Caco-2 (cell line): ENCODE results near the gene ELMO1. TPM values are rescaled to one million over a fixed set of nuclear protein-coding genes. Genes with fewer than 3 reads are reported as not detected.

Experiments used
- BruUV-seq: library from RNA; stranded (reverse); fragments of 400-500 nt; replicated peaks from 2 replicates; lab custom pipeline; 2021; lab: Mats Ljungman, UMichigan
- CTCF ChIA-PET: fragments of 300-600 bp; sonication (Branson Sonifier 250); formaldehyde crosslinking; loops from one replicate; lab custom pipeline; 2022; ENCODE audit warnings: antibody characterized with exemption; lab: Charles Lee
- POLR2A ChIA-PET: fragments of 300-600 bp; sonication (Branson Sonifier 250); formaldehyde crosslinking; loops from one replicate; lab custom pipeline; 2022; ENCODE audit warnings: antibody characterized with exemption; lab: Charles Lee
- DNase-seq, 2 experiments: peaks; one replicate each; pipeline versions ENCODE4 v3.0.0 to v3.0.0-alpha.2; 2020 to 2022
- H3K27me3 ChIP-seq: replicated peaks from 2 replicates; pipeline ENCODE4 v1.6.0; 2011; ENCODE audit warnings: low read length; ENCODE audit not compliant: control insufficient read depth, insufficient read depth
- H3K36me3 ChIP-seq: 2 replicates; pipeline ENCODE4 v1.5.1; 2011; ENCODE audit warnings: low read length; ENCODE audit not compliant: control insufficient read depth, insufficient read depth
- H3K4me1 ChIP-seq: fragments of 250-450 bp; sonication (Bioruptor Pico); 2 replicates; pipeline ENCODE4 v1.5.1; 2020; ENCODE audit warnings: mild to moderate bottlenecking
- H3K4me3 ChIP-seq: 2 replicates; pipeline ENCODE4 v1.5.1; 2011; ENCODE audit warnings: low read depth, mild to moderate bottlenecking, control low read depth, low read length
- H3K9me3 ChIP-seq: fragments of 250-450 bp; sonication (Bioruptor Pico); 2 replicates; pipeline ENCODE4 v1.5.1; 2020; ENCODE audit warnings: mild to moderate bottlenecking, moderate library complexity
- H3K27ac Mint-ChIP-seq: one replicate; pipeline ENCODE4 v1.8.0; 2022; ENCODE audit warnings: mixed read lengths; ENCODE audit not compliant: unreplicated experiment
- H3K27me3 Mint-ChIP-seq: one replicate; pipeline ENCODE4 v1.8.0; 2022; ENCODE audit warnings: mixed read lengths; ENCODE audit not compliant: insufficient read depth, unreplicated experiment
- H3K36me3 Mint-ChIP-seq: one replicate; pipeline ENCODE4 v1.8.0; 2022; ENCODE audit warnings: mild to moderate bottlenecking, mixed read lengths; ENCODE audit not compliant: insufficient read depth, unreplicated experiment
- H3K4me1 Mint-ChIP-seq: one replicate; pipeline ENCODE4 v1.8.0; 2022; ENCODE audit warnings: low read depth, mixed read lengths; ENCODE audit not compliant: unreplicated experiment
- H3K4me3 Mint-ChIP-seq: one replicate; pipeline ENCODE4 v1.8.0; 2022; ENCODE audit warnings: mild to moderate bottlenecking, moderate library complexity, mixed read lengths; ENCODE audit not compliant: unreplicated experiment
- H3K9me3 Mint-ChIP-seq: one replicate; pipeline ENCODE4 v1.8.0; 2022; ENCODE audit warnings: mixed read lengths; ENCODE audit not compliant: unreplicated experiment
- CTCF ChIP-seq, 2 experiments: fragments of 200-600 bp in 1 of 2; IDR thresholded peaks; 1 replicate in 1 of 2; 2 replicates in 1 of 2; pipeline versions ENCODE4 v1.5.1 to v1.8.0; 2011 to 2022; ENCODE audit warnings: antibody characterized with exemption in 1 of 2, control low read depth in 1 of 2, inconsistent platforms in 1 of 2, low read depth in 1 of 2, low read length in 1 of 2, mild to moderate bottlenecking in 1 of 2, moderate library complexity in 1 of 2; ENCODE audit not compliant: insufficient read depth in 1 of 2, severe bottlenecking in 1 of 2, unreplicated experiment in 1 of 2
- intact Hi-C: fragments of 100-400 bp; cut with micrococcal nuclease; formaldehyde crosslinking; loops from one replicate; pipeline ENCODE4 v1.10.0; 2022; ENCODE audit not compliant: unreplicated experiment
- total RNA-seq: library from RNA; stranded (reverse); gene quantifications from 2 replicates; pipeline ENCODE4 v1.2.3, GENCODE V29; 2022

ELMO1 gene
- total RNA-seq, 1 experiment from 2014 or later, result 0.14 TPM

GRCh38 chr7:36961693-36962092 is 487.0 kb downstream of the ELMO1 start:
- H3K4me3 Mint-ChIP-seq, result no peak overlapping the region
- no peak for DNase-seq
- H3K27me3 Mint-ChIP-seq, result no peaks in the 10 kb centered on the region
- Histone ChIP-seq H3K4me3 (no peak overlapping the region), H3K27me3 (no peaks in the 10 kb centered on the region), H3K9me3 (peaks cover 5% of the 10 kb centered on the region; the same call in 1 of the 2 replicates), H3K36me3 (no peaks in the 10 kb centered on the region; the same call in 1 of the 2 replicates), H3K4me1 (no peaks in the 10 kb centered on the region)
- ChIA-PET CTCF (interaction anchor here (1.5 kb wide), 1 partner anchor 220 kb away, joined by 3 read pairs; no protein-coding TSS in a partner anchor), POLR2A (no interaction called here)
- peaks cover 37% of the 10 kb centered on the region for H3K9me3 Mint-ChIP-seq
- intact Hi-C loops, result no loop called here
- peaks cover 21% of the 10 kb centered on the region for H3K4me1 Mint-ChIP-seq
- BruUV-seq, result no TSS peak
- peaks cover 5% of the 10 kb centered on the region for H3K36me3 Mint-ChIP-seq
- TF ChIP-seq CTCF (IDR thresholded peaks at IDR 0.05; ENCODE audit: insufficient read depth in 1 of 2, low read depth in 1 of 2, low read length in 1 of 2, severe bottlenecking in 1 of 2, unreplicated experiment in 1 of 2), result no peak
- H3K27ac Mint-ChIP-seq, result no peak overlapping the region

- POLR2A ChIA-PET, result no interaction called here
- no peak overlapping the region for H3K27ac Mint-ChIP-seq
- BruUV-seq, result no TSS peak
Observed at GRCh38 chr7:36961097-36961496, 487.6 kb downstream of the ELMO1 start.

GRCh38 chr7:36960105-36960504 is 488.6 kb downstream of the ELMO1 start:
- ChIA-PET POLR2A (no interaction called here), CTCF (interaction anchor here (0.6 kb wide), 1 partner anchor 332 kb away, joined by 3 read pairs; no protein-coding TSS in a partner anchor)
- Mint-ChIP-seq H3K27ac (no peak overlapping the region), H3K4me3 (no peak overlapping the region), H3K4me1 (peaks cover 19% of the 10 kb centered on the region), H3K9me3 (peaks cover 38% of the 10 kb centered on the region), H3K27me3 (no peaks in the 10 kb centered on the region), H3K36me3 (peaks cover 3% of the 10 kb centered on the region)
- H3K36me3 ChIP-seq, result no peaks in the 10 kb centered on the region; the same call in 1 of the 2 replicates
- intact Hi-C loops, result no loop called here
- DNase-seq, result no peak
- BruUV-seq, result no TSS peak
- H3K4me3 ChIP-seq, result no peak overlapping the region
- no peaks in the 10 kb centered on the region for H3K27me3 ChIP-seq
- H3K9me3 ChIP-seq, result peaks cover 5% of the 10 kb centered on the region; the same call in 1 of the 2 replicates
- H3K4me1 ChIP-seq, result no peaks in the 10 kb centered on the region
- no peak for TF ChIP-seq CTCF (IDR thresholded peaks at IDR 0.05; ENCODE audit: insufficient read depth in 1 of 2, low read depth in 1 of 2, low read length in 1 of 2, severe bottlenecking in 1 of 2, unreplicated experiment in 1 of 2)

More at GRCh38 chr7:36961097-36961496, 487.6 kb downstream of the ELMO1 start:
- H3K9me3 ChIP-seq, result peaks cover 5% of the 10 kb centered on the region; the same call in 1 of the 2 replicates
- no peak for TF ChIP-seq CTCF (IDR thresholded peaks at IDR 0.05; ENCODE audit: insufficient read depth in 1 of 2, low read depth in 1 of 2, low read length in 1 of 2, severe bottlenecking in 1 of 2, unreplicated experiment in 1 of 2)
- H3K27me3 ChIP-seq, result no peaks in the 10 kb centered on the region
- no peak overlapping the region for H3K4me3 ChIP-seq
- no peaks in the 10 kb centered on the region for H3K4me1 ChIP-seq
- Mint-ChIP-seq H3K36me3 (peaks cover 5% of the 10 kb centered on the region), H3K9me3 (peaks cover 37% of the 10 kb centered on the region), H3K4me3 (no peak overlapping the region), H3K27me3 (no peaks in the 10 kb centered on the region), H3K4me1 (peaks cover 21% of the 10 kb centered on the region)
- no peaks in the 10 kb centered on the region; the same call in 1 of the 2 replicates for H3K36me3 ChIP-seq
- CTCF ChIA-PET, result interaction anchor here (1.5 kb wide), 1 partner anchor 221 kb away, joined by 3 read pairs; no protein-coding TSS in a partner anchor
- DNase-seq, result no peak
- intact Hi-C loops, result no loop called here
